ENCODE measurements around the gene CPT1C.

CPT1C gene

DNA sequence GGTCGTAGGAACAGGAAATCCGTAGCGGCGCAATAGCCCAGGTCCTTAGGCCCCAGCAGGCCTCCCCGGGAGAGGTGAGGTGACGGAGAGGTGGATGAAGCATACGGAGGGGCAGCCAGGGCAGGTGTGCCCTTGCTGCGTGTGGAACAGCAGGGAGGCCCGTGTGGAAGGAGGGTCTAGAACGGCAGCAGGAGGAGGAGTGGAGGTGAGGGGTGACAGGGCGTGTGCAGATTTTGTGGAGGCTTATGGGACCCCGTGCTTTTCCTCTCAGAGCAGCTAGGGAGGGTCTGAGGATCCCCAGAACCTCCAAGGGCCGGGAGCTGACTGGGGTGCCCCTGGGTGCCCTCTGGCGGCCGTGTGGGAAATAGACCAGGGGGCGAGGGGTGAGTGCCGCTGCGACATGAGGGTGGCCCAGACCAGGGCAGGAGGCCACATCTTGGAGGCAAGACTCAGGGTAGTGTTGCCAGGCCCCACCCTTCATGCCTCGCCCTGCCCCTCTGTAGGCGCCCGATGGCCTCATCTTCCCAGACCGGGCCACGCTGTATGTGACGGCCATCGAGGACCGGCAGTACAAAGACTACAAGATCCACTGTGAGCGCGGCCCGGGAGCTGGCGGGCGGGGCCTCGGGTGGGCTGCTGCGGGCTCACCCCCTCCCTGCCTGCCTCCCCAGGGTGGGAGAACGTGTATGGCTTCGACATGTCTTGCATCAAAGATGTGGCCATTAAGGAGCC lies 6.5 kb upstream of the CPT1C start:
- DNase-seq, result no peak

- DNase-seq, result no peak
Measured at GRCh38 chr19:49684983-49685553, 5.8 kb upstream of the CPT1C start.

DNA sequence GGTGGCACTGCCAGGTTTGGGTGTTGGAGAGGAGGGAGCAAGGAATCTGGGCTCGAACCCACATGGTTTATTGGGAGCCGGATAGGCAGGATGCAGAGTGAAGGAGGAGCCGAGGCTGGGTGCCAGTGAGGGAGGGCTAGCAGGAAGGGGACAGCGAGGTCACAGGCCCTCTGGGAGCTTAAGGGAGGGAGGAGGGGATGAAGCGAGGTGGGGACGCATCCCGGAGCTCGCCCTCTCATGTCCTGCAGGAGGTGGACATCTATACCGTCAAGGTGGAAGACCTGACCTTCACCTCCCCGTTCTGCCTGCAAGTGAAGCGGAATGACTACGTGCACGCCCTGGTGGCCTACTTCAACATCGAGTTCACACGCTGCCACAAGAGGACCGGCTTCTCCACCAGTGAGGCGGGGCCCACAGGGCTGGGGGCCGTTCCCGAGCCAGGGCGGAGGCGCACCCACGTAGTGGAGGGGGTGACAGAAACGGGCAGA lies 5.0 kb upstream of the CPT1C start:
- DNase-seq, result no peak

- DNase-seq, result no peak
Measured at GRCh38 chr19:49686503-49687088, 4.3 kb upstream of the CPT1C start.

DNA sequence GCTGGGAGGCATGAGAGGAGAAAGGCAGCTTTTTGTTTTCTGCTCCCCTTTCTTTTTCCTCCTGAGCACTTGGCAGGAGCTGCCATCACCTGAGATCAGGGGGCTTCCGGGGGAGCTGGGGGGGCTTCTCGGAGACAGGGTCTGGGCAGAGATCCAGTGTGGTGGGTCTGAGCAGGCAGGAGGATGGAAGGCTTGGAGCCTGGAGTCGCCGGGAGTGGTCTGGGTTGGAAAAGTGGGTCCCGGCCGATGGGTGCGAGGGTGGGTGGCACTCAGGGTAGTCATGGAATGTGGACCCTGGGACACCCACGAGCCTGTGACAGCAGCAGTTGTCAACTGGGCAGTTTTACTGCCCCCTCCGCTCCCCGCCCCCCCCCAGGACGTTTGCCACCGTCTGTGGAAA lies 3.8 kb upstream of the CPT1C start:
- DNase-seq, result no peak

DNA sequence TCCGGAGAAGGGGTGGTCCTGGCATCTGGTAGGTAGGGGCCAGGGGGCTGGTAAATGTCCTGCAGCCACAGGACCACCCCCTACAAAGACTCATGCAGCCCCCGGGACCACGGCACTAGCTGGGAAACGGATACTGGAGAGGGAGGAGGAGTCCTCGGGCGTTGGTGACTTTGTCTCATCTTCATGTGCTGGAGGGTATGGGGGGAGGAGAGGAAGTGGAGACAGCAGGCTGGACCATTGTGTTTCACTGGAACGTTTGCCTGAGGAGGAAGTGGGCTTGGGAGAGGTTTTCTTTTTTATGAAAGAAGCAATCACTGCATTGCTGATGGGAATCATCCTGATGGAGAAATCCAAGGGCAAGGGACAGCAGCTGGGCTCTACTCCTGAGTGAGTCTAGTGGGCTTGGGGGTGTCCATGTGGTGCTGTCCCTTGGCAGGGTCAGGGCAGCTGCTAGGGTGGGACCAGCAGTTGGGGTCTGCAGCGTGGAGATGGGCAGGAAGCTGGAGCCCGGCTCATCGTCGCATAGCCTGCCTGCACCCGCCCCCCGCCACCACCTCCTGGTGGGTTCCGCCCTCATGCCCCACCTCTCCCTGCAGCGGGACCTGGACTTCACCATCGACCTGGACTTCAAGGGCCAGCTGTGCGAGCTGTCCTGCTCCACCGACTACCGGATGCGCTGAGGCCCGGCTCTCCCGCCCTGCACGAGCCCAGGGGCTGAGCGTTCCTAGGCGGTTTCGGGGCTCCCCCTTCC lies 3.2 kb upstream of the CPT1C start:
- no peak for DNase-seq

DNA sequence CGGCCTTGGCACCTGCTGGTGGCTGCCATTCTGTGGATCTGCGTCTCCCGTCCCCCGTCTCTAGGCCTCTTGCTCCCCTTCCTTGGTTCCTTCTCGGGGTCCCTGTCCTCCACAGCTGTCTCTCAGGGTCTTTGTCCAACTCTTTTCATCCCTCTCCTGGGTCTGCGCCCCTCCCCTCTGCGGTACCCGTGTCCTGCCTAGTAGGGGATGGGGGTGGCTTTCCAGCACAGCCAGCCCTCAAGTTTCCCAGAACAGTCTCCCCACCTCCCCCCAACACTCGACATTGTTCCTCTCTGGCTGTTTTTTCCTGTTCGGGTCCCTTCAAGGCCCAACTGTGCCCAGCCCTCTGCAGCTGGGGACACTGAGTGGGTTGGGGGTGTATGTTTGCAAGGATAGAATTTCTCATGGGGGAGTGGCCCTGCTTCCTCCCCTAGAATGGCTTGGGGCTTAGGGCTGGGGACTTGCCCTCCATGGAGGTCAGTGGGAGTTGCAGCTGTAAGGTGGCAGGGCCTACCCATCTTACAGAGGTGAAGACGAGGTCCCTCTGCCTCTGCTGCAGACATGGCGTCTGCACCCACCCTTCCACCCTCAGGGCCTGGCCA lies 2.3 kb upstream of the CPT1C start:
- DNase-seq, result no peak

DNA sequence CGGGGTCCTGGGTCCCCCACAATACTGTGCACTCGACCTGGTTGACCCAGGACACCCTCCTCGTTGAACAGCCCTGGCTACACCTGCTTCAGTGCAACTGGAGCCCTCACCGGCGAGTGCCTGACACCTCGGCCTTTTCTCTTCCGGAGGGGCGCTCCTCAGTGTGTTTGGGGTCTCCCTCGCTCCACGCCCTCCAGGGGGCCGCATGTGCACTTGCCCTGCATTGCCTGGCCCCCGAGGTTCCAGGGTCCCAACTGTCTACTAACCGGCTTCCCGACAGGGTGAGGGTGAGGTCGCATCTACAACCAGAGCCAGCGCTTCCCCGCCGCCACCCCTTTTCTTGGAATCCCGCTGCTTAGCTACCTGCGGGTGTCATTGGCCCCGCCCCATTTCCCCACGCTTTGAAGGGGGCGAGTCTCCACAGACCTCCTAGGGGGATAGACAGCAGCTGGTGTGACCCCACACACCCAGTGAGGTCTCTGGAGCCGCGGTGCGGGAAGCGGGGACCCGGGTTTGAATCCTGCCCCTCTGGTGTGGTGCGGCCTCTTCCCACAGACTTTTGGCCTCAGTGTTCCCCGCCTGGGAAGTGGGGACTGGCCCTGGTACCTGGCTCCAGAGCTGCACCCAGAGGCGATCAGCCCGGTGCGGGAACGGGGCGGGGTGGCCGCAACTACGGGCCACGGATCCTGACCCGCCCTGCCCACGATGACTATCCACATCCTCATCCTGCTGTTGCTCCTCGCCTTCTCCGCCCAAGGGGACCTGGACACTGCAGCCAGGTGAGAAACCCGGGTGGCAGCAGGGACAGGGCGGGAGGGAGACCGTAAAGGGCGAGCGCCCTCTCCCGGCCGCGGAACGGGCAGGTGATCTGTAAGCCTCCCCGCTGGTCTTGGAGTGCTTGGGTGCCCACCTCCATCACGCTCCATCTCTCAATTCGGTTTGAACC lies 1.5 kb upstream of the CPT1C start, which contains the start of gene ADM5:
ADM5 (plus strand) TSS at position 462 of the 946 bp plus-strand sequence; CDS start at position 706, 244 bp downstream.
- no peak for DNase-seq

- no peak for DNase-seq
Measured at GRCh38 chr19:49690079-49690655, 749 bp upstream of the CPT1C start.

GRCh38 chr19:49691243-49692146 lies 579 bp downstream of the CPT1C start:
- no peak for DNase-seq

GRCh38 chr19:49692147-49692506 lies 1.2 kb downstream of the CPT1C start:
- no peak for DNase-seq

DNA sequence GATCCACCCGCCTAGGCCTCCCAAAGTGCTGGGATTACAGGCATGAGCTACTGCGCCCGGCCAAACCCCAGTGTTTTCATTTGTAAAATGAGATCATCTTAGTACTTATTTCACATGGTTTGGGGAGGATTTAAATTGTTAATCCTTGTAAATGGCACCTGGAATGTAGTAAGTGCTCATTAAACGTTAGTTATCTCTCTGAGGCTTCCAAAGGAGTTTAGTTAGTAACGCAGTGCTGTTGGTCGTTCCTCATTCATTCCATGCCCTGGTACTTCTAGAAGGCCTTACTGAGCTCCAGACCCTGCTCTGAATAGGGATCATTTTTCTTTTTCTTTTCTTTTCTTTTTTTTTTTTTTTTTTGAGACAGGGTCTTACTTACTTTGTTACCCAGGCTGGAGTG lies 5.2 kb downstream of the CPT1C start:
- no peak for DNase-seq

- DNase-seq, result no peak
Measured at GRCh38 chr19:49696865-49697264, 5.9 kb downstream of the CPT1C start.

GRCh38 chr19:49699364-49699763 lies 8.4 kb downstream of the CPT1C start:
- no peak for DNase-seq

GRCh38 chr19:49700563-49700962 lies 9.6 kb downstream of the CPT1C start:
- no peak for DNase-seq

DNA sequence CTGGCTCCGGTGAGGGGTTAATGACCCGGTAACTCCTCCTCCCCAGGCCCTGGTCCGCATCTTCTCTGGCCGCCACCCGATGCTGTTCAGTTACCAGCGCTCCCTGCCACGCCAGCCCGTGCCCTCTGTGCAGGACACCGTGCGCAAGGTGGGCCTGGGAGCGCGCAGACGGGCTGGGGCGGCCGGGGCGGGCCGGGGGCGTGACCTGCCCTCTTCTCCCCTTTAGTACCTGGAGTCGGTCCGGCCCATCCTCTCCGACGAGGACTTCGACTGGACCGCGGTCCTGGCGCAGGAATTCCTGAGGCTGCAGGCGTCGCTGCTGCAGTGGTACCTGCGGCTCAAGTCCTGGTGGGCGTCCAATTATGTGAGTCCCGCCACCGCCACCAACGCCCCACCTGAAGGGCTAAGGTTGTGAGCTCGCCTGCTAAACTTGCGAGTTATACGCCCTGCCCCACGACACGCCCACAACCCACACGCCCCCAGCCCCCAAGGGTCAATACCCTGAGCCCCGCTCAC lies 10.4 kb downstream of the CPT1C start:
- no peak for DNase-seq

DNA sequence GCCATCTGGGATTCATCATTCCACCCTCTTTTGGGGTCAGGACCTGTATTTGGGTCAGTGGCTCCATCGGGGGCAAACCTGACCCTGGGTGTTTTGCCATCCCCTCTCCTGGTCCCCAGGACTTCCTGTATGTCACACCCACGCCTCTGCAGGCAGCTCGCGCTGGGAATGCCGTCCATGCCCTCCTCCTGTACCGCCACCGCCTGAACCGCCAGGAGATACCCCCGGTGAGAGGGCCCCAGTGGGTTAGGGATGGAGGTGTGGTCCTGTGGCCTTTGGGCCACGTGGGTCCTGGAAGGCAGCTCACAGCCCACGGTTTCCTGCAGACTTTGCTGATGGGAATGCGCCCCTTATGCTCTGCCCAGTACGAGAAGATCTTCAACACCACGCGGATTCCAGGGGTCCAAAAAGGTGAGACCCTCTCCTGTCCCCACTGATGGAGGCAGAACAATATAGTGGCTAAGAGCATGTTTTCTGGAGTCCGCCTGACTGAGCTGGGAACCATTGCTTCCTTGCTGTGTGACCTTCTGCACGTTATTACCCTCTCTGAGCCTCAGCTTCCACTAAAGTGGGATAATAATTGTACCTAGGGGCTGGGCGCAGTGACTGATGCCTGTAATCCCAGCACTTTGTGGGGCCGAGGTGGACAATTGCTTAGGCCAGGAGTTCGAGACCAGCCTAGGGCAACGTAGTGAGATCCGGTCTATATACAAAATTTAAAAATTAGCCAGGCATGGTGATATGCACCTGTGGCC lies 14.1 kb downstream of the CPT1C start:
- no peak for DNase-seq

DNA sequence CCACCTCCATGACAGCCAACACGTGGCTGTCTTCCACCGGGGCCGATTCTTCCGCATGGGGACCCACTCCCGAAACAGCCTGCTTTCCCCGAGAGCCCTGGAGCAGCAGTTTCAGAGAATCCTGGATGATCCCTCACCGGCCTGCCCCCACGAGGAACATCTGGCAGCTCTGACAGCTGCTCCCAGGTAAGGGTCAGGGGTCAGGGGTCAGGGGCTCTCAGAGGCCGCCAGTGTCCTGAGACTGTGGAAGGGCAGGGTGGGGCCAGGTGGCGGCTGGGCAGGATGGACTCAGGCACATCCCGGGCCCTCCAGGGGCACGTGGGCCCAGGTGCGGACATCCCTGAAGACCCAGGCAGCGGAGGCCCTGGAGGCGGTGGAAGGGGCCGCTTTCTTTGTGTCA lies 15.0 kb downstream of the CPT1C start:
- no peak for DNase-seq

- no peak for DNase-seq
Measured at GRCh38 chr19:49710372-49710951, 19.5 kb downstream of the CPT1C start.

All from NCI-H1436 treated with DMSO at 0.1 percent for 48 hours (cell line).